NCI-H526 treated with DMSO at 0.1 percent for 48 hours (cell line): Measurements from ENCODE around the gene ZNF80.

Source experiments
- DNase-seq: peaks from one replicate; lab custom pipeline; 2025; lab: John Stamatoyannopoulos, UW

ZNF80 gene

GRCh38 chr3:114218578-114219185 lies 18.7 kb downstream of the ZNF80 start:
- no peak for DNase-seq

- no peak for DNase-seq
These were observed 19.4 kb downstream of the ZNF80 start for GRCh38 chr3:114218006-114218405.

GRCh38 chr3:114217266-114217665 lies 20.1 kb downstream of the ZNF80 start:
- DNase-seq, result no peak

- DNase-seq, result no peak
These were observed 21.0 kb downstream of the ZNF80 start for GRCh38 chr3:114216186-114216970.

GRCh38 chr3:114214542-114215341 lies 22.6 kb downstream of the ZNF80 start:
- DNase-seq, result no peak

- no peak for DNase-seq
These were observed 23.5 kb downstream of the ZNF80 start for GRCh38 chr3:114213627-114214541.

GRCh38 chr3:114213292-114213626 lies 24.1 kb downstream of the ZNF80 start:
- no peak for DNase-seq

- DNase-seq, result no peak
These were observed 24.7 kb downstream of the ZNF80 start for GRCh38 chr3:114212646-114213045.

GRCh38 chr3:114207768-114208167 lies 29.6 kb downstream of the ZNF80 start:
- DNase-seq, result no peak

- DNase-seq, result no peak
These were observed 31.0 kb downstream of the ZNF80 start for GRCh38 chr3:114206342-114206741.

GRCh38 chr3:114205541-114205940 lies 31.8 kb downstream of the ZNF80 start:
- DNase-seq, result no peak

- DNase-seq, result no peak
These were observed 42.6 kb downstream of the ZNF80 start for GRCh38 chr3:114194750-114195149.

GRCh38 chr3:114192136-114192535 lies 45.2 kb downstream of the ZNF80 start:
- no peak for DNase-seq

- no peak for DNase-seq
These were observed 50.9 kb downstream of the ZNF80 start for GRCh38 chr3:114186501-114186900.
